ENCODE measurements around the gene NEK1.
"Not testable (repeated sequence)": the region's sequence is repeated elsewhere in the genome, so short reads cannot be mapped to it uniquely, and the experiment has no call there.

Gene NEK1

DNA sequence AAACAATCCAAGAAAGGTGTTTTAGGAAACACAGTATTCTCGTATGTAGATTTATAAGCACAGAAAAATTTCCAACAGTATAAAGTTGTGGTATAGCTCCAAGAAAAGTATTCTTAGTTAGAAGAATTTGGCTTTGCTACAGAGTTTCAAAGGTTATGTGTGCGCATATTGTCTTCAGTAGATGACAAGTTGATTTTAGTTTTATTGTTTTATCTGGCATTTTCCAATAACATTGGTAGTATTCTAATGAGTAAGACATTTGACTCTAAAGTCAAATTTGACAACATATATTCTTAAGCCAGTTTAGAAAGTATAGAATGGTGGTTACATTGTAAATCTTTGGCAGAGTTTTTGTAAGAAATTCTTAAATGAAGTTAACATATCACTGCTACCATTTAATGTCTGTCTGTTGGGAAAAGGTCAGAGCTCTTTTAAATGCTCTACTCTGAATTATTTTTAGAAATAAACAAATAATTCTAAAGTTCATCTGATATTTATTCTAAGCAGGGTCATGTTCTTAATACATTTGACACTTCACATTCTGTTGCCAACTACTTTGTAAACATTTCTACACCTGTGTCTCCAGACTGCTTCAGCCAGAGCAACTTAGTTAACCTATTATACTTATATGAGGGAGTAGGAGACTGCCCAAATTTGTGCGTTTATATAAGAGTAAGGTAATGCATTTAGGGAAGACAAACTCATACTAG, 38.0 kb upstream of the NEK1 start:
- DNase-seq (ENCODE audit: low read depth in 1 of 2, low spot score in 1 of 2) = peak in 1 of 2 experiments; percentile 2
- TF ChIP-seq JUND (IDR thresholded peaks at IDR 0.05; ENCODE audit: low read depth) = no peak
- in situ Hi-C loops (cut with HindIII; ENCODE audit: low pct_unique_long_range_greater_than_20kb, low sequenced_read_pairs) = no loop called here

DNA sequence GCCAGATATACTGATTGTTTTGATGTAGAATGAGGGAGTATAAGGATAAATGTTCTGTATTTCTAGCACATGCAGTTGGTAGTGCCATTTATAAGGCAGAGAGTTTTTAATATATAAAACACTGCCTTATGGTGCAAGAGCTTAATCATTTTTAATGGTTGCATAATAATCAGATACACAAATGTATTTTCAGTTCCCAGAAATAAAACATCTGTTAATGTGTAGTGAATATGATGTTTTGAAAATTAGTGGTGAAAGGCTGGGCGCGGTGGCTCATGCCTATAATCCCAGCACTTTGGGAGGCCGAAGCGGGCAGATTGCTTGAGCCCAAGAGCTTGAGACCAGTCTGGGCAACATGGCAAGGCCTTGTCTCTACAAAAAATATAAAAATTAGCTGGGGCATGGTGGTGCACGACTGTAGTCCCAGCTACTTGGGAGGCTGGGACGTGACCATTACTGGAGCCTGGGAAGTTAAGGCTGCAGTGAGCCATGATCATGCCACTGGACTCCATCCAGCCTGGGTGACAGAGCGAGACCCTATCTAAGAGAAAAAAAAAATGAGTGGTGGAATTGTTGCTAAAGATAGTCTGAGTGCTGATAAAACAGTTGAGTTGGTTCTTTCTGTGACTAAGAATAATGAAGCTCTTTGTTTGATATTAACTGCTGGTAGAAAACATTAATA, 37.3 kb upstream of the NEK1 start:
- no peak for DNase-seq (ENCODE audit: low read depth in 1 of 2, low spot score in 1 of 2)
- no peak for TF ChIP-seq JUND (IDR thresholded peaks at IDR 0.05; ENCODE audit: low read depth)
- in situ Hi-C loops (cut with HindIII; ENCODE audit: low pct_unique_long_range_greater_than_20kb, low sequenced_read_pairs) = no loop called here

DNA sequence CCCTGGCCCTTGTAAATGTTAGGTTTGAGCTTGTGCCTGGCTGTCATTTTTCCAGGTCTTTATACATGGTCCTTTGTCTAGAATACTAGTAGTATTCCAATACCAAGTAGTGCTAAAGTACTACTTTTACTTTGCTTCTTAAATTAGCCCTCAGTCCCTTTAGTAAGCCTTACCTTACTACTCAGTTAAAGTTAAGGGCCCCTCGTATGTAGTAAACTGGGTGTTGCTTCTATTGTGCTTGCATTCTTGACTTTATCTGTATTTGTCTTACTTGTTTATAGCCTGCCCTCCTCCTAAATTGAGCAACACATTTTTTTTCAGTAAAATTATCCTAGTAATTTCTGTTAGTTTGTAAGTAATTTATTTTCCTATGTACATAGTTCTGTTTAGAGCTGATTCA, 33.2 kb upstream of the NEK1 start:
- in situ Hi-C loops (cut with HindIII; ENCODE audit: low pct_unique_long_range_greater_than_20kb, low sequenced_read_pairs) = no loop called here
- no peak for TF ChIP-seq JUND (IDR thresholded peaks at IDR 0.05; ENCODE audit: low read depth)

DNA sequence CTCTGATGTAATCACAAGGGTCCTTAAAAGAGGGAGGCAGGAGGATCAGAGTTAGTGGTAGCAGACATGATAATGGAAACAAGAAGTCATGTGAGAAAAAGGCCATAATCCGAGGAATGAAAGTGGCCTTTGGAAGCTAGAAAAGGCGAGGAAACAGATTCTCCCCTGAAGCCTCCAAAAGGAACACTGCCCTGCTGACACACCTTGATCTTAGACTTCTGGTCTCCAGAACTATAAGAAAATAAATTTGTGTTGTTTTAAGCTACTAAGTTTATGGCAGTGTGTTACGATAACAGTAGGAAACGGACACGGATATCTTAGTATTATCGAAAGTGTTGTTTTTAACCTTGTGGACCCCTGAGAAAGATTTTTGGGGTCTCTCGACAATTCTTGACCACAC, 32.4 kb upstream of the NEK1 start:
- TF ChIP-seq JUND (IDR thresholded peaks at IDR 0.05; ENCODE audit: low read depth) = no peak
- no peak for DNase-seq (ENCODE audit: low read depth in 1 of 2, low spot score in 1 of 2)
- in situ Hi-C loops (cut with HindIII; ENCODE audit: low pct_unique_long_range_greater_than_20kb, low sequenced_read_pairs) = no loop called here

More for the DNA sequence above, 33.2 kb upstream of the NEK1 start:
- DNase-seq (ENCODE audit: low read depth in 1 of 2, low spot score in 1 of 2) = no peak

DNA sequence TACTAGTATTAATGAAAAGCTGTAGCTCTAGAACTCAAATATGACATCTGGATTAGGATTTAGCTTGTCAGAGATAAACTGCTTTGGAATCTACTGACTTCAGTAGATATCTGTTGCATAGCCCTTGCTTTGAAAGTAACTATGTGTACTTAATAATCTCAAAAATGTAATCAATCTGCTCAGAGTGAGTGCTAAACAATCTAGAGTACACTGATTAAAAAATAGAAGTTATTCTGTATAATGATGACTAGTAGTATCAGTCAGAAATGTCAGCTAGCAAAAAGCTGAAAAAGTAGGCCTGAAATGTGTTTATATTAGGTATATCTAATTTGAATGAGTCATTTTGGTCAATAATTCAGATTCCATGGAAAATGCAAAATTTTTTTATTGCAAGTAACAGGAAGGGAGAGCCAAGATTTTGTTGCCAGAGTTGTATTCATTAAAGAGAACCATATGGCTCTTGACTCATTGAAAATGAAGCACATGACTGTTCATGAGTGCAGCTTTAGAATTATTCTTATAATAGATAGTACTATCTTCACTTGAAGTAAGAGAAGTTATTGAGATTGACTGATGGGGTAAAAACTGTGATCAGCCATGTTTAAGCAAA, 28.0 kb upstream of the NEK1 start:
- no peak for TF ChIP-seq JUND (IDR thresholded peaks at IDR 0.05; ENCODE audit: low read depth)
- DNase-seq (ENCODE audit: low read depth in 1 of 2, low spot score in 1 of 2) = no peak
- in situ Hi-C loops (cut with HindIII; ENCODE audit: low pct_unique_long_range_greater_than_20kb, low sequenced_read_pairs) = no loop called here

DNA sequence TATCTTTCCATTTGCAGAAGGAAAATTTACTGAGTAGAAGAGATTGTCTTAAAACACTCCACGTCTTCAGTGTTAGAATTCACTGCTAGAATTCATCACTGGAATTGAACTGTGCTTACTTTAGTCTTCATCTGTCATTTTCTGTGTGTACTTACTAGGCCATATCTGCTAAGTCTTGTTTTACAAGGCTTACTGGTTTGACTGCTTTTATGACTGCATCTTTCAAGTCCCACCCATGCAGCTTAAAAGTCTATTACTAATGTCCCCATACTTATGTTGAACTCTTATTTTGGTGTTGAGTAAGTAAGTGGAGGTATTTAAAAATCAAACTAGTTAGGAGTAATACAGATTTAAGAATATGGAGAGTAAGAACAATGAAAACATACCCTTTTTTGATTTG, 22.6 kb upstream of the NEK1 start:
- in situ Hi-C loops (cut with HindIII; ENCODE audit: low pct_unique_long_range_greater_than_20kb, low sequenced_read_pairs) = no loop called here
- no peak for TF ChIP-seq JUND (IDR thresholded peaks at IDR 0.05; ENCODE audit: low read depth)
- DNase-seq (ENCODE audit: low read depth in 1 of 2, low spot score in 1 of 2) = peak in 1 of 2 experiments; percentile 71

DNA sequence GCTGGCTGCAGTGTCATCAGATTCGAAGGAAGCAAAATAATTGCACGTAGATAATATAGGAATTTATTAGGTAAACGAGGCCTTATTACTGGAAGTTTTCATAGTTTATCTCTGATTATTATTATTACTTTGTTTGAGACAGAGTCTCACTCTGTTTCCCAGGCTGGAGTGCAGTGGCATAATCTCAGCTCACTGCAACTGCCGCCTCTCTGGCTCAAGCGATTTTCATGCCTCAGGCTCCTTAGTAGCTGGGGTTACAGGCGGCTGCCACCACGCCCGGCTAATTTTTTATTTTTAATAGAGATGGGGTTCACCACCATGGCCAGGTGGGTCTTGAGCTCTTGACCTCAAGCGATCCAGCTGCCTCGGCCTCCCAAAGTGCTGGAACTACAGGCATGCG, 20.5 kb upstream of the NEK1 start:
- DNase-seq (ENCODE audit: low read depth in 1 of 2, low spot score in 1 of 2) = no peak
- TF ChIP-seq JUND (IDR thresholded peaks at IDR 0.05; ENCODE audit: low read depth) = no peak
- in situ Hi-C loops (cut with HindIII; ENCODE audit: low pct_unique_long_range_greater_than_20kb, low sequenced_read_pairs) = no loop called here

DNA sequence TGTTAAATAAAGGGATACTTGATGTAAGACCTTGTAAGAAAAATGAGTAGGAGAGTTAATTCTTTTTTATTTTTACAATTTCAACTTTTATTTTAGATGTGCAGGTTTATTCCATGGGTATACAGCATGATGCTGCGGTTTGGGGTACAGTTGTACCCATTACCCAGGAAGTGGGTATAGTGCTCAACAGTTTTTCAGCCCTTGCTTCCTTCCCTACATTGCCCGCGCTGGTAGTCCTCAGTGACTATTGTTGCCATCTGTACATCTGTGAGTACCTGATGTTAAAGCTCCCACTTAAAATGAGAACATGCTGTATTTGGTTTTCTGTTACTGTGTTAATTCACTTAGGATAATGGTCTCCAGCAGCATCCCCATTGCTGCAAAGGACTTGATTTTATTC, 17.7 kb upstream of the NEK1 start:
- no peak for DNase-seq (ENCODE audit: low read depth in 1 of 2, low spot score in 1 of 2)
- in situ Hi-C loops (cut with HindIII; ENCODE audit: low pct_unique_long_range_greater_than_20kb, low sequenced_read_pairs) = no loop called here
- TF ChIP-seq JUND (IDR thresholded peaks at IDR 0.05; ENCODE audit: low read depth) = no peak

DNA sequence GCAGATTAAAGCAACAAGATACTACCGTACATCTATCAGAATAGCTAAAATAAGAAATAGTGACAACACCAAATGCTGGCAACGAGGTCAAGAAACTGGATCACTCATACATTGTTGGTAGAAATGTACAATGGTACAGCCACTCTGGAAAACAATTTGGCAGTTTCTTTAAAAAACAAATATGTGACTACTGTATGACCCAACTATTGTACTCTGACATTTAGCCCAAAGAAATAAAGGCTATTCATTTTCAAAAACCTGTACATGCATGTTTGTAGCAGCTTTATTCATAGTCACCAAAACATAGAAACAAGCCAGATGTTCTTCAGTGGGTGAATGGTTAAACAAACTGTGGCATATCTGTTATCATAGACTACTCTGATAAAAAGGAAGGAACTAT, 16.2 kb upstream of the NEK1 start:
- no peak for TF ChIP-seq JUND (IDR thresholded peaks at IDR 0.05; ENCODE audit: low read depth)
- in situ Hi-C loops (cut with HindIII; ENCODE audit: low pct_unique_long_range_greater_than_20kb, low sequenced_read_pairs) = no loop called here
- DNase-seq (ENCODE audit: low read depth in 1 of 2, low spot score in 1 of 2) = no peak

DNA sequence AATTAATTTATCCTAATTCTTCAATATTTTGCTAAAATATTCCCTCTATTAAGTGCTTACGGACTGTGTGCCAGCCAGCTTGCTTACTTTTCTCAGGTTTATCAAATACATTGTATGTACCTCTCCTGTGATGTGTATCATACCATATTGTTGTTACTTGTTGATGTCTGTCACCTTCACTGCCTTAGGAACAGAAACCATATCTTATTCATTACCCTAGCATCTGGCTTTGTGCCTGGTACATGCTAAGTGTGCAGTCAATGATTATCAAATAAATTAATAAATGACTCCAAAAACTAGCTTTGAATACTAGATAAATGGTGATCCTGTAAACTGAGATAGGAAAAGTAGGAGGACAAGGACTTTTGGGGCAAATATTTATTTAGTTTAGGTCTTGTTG, 14.9 kb upstream of the NEK1 start:
- TF ChIP-seq JUND (IDR thresholded peaks at IDR 0.05; ENCODE audit: low read depth) = no peak
- no peak for DNase-seq (ENCODE audit: low read depth in 1 of 2, low spot score in 1 of 2)
- in situ Hi-C loops (cut with HindIII; ENCODE audit: low pct_unique_long_range_greater_than_20kb, low sequenced_read_pairs) = no loop called here

DNA sequence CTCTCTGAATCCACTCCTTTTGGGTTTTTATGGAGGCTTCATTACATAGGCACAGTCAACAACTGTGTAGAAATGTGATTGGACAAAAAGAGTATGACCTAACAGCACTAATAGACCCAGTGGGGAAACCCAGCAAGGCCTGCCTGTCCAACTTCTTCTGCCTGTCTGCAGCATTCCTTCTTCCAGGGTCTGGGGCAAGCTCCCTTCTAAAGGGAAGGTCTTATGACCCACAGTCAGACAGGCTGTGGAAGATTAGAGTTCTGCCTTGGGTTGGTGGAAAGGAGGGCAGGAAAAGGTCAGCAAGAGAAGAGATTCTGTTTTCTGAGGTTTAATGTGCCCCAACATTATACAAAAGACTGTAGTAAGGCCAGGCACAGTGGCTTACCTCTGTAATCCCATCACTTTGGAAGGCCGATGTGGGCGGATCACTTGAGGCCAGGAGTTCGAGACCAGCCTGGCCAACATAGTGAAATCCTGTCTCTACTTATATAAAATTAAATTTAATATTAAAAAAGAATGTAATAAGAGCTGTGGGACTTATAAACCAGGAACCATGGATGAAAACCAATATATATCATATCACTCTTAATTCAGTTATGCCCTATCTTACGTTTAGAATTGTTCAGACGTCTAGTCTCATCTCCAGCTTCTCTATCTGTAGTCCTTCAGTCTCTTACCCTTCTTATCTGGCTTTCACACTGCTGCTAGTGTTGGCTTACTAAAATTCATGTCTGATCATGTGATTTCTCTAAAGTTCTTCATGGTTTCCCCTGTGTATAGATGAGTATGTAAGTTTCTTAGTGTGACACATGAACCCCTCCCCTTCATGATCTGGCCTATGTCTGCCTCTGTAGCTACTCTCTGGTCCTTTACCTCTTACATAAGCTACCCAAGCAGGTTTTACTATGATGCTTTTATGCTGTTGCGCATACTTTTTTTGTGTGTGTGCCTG, 14.2 kb upstream of the NEK1 start:
- TF ChIP-seq JUND (IDR thresholded peaks at IDR 0.05; ENCODE audit: low read depth) = no peak
- in situ Hi-C loops (cut with HindIII; ENCODE audit: low pct_unique_long_range_greater_than_20kb, low sequenced_read_pairs) = no loop called here
- DNase-seq (ENCODE audit: low read depth in 1 of 2, low spot score in 1 of 2) = no peak

DNA sequence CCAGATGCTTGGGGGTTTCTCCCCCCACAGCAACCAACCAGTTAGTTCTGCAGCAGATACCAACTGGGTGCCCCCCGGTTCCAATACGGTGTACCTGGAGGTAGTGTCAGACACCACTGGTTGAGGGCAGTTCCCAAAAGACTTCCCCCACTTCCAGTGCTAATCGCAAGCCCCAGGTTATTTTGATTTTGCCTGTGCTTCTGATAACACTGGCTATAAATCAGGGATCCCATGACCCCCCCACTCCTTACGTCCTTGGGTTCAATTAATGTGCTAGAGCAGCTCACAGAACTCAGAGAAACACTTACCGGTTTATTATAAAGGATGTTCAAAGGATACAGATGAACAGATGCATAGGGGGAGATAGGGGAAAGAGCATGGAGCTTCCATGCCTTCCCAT, 13.5 kb upstream of the NEK1 start:
- no peak for DNase-seq (ENCODE audit: low read depth in 1 of 2, low spot score in 1 of 2)
- TF ChIP-seq JUND (IDR thresholded peaks at IDR 0.05; ENCODE audit: low read depth) = no peak
- in situ Hi-C loops (cut with HindIII; ENCODE audit: low pct_unique_long_range_greater_than_20kb, low sequenced_read_pairs) = no loop called here

DNA sequence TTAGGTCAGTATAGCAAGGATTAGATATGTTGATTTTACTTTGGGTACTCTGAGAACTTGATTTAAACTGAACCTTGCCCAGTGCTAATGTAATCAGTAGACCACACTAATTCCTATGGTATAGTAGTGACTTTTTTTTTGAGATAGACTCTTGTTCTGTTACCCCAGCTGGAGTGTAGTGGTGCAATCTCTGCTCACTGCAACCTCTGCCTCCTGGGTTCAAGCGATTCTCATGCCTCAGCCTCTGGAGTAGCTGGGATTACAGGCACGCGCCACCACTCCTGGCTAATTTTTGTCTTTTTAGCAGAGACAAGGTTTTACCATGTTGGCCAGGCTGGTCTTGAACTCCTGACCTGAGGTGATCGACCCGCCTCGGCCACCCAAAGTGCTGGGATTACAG, 11.6 kb upstream of the NEK1 start:
- DNase-seq (ENCODE audit: low read depth in 1 of 2, low spot score in 1 of 2); in situ Hi-C loops (cut with HindIII; ENCODE audit: low pct_unique_long_range_greater_than_20kb, low sequenced_read_pairs): not testable (repeated sequence)

Data from T47D (cell line).